ENCODE results near the gene DGKH.

The DGKH gene

DNA sequence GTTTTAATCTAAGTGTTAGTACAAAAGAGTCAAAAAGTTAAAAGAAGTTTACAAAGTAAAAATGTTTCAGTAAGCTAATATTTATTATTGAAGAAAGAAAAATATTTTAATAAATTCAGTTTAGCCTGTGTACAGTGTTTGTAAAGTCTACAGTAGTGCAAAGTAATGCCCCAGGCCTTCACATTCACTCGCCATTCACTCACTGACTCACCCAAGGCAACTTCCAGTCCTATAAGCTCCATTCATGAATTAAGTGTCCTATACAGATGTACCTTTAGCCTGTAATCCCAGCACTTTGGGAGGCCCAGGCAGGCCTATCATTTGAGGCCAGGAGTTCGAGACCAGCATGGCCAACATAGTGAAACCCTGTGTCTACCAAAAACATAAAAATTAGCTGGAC, 199.4 kb downstream of the DGKH start:
- Histone ChIP-seq H3K27me3 (ENCODE audit: insufficient read depth, low read length) (no peaks in the 10 kb centered on the region), H3F3A (ENCODE audit: insufficient read depth, low read length) (no peaks in the 10 kb centered on the region), H3K4me2 (ENCODE audit: low read length) (no peak overlapping the region), H3K4me3 (ENCODE audit: low read depth, low read length, poor library complexity, severe bottlenecking) (no peak overlapping the region), H2AFZ (ENCODE audit: low read length) (no peak overlapping the region), H3K9ac (ENCODE audit: low read length) (no peak overlapping the region), H3K9me2 (ENCODE audit: low read depth, low read length) (no peaks in the 10 kb centered on the region), H3K9me3 (ENCODE audit: low read length) (no peaks in the 10 kb centered on the region), H3K36me3 (ENCODE audit: insufficient read depth, low read length) (no peaks in the 10 kb centered on the region), H3K4me1 (ENCODE audit: insufficient read depth, low read length, severe bottlenecking) (no peaks in the 10 kb centered on the region), H4K20me1 (ENCODE audit: insufficient read depth, low read length) (no peaks in the 10 kb centered on the region), H3K79me2 (ENCODE audit: insufficient read depth, low read length) (no peaks in the 10 kb centered on the region), H3K27ac (ENCODE audit: low read depth, low read length, poor library complexity, severe bottlenecking) (no peak overlapping the region)
- TF ChIP-seq, protein P1, sequence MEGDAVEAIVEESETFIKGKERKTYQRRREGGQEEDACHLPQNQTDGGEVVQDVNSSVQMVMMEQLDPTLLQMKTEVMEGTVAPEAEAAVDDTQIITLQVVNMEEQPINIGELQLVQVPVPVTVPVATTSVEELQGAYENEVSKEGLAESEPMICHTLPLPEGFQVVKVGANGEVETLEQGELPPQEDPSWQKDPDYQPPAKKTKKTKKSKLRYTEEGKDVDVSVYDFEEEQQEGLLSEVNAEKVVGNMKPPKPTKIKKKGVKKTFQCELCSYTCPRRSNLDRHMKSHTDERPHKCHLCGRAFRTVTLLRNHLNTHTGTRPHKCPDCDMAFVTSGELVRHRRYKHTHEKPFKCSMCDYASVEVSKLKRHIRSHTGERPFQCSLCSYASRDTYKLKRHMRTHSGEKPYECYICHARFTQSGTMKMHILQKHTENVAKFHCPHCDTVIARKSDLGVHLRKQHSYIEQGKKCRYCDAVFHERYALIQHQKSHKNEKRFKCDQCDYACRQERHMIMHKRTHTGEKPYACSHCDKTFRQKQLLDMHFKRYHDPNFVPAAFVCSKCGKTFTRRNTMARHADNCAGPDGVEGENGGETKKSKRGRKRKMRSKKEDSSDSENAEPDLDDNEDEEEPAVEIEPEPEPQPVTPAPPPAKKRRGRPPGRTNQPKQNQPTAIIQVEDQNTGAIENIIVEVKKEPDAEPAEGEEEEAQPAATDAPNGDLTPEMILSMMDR (IDR thresholded peaks at IDR 0.05; ENCODE audit: low read length) = no peak
- no peak for TF ChIP-seq EZH2 (IDR thresholded peaks at IDR 0.05; ENCODE audit: borderline replicate concordance, low read length)

DNA sequence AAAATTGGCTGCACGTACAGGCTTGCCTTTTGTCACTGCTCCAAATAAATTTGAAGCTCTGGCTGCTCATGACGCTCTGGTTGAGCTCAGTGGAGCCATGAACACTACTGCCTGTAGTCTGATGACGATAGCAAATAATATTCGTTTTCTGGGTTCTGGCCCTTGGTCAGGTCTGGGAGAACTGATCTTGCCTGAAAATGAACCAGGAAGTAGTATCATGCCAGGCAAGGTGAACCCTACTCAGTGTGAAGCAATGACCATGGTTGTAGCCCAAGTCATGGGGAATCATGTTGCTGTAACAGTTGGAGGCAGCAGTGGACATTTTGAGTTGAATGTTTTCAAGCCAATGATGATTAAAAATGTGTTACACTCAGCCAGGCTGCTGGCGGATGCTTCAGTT, 207.4 kb downstream of the DGKH start:
- no peaks in the 10 kb centered on the region for H3K79me2 ChIP-seq (ENCODE audit: insufficient read depth, low read length)
- no peaks in the 10 kb centered on the region for H3K4me1 ChIP-seq (ENCODE audit: insufficient read depth, low read length, severe bottlenecking)
- no peaks in the 10 kb centered on the region for H3K9me2 ChIP-seq (ENCODE audit: low read depth, low read length)
- no peak overlapping the region for H3K9ac ChIP-seq (ENCODE audit: low read length)
- TF ChIP-seq, protein P1 (IDR thresholded peaks at IDR 0.05; ENCODE audit: low read length) = no peak
- no peak for TF ChIP-seq EZH2 (IDR thresholded peaks at IDR 0.05; ENCODE audit: borderline replicate concordance, low read length)
- no peak overlapping the region for H2AFZ ChIP-seq (ENCODE audit: low read length)
- no peak overlapping the region for H3K4me3 ChIP-seq (ENCODE audit: low read depth, low read length, poor library complexity, severe bottlenecking)
- no peaks in the 10 kb centered on the region for H3K36me3 ChIP-seq (ENCODE audit: insufficient read depth, low read length)
- no peaks in the 10 kb centered on the region for H4K20me1 ChIP-seq (ENCODE audit: insufficient read depth, low read length)
- H3K27ac ChIP-seq (ENCODE audit: low read depth, low read length, poor library complexity, severe bottlenecking) = no peak overlapping the region
- no peaks in the 10 kb centered on the region for H3K27me3 ChIP-seq (ENCODE audit: insufficient read depth, low read length)
- no peak overlapping the region for H3K4me2 ChIP-seq (ENCODE audit: low read length)
- no peaks in the 10 kb centered on the region for H3F3A ChIP-seq (ENCODE audit: insufficient read depth, low read length)
- H3K9me3 ChIP-seq (ENCODE audit: low read length) = no peaks in the 10 kb centered on the region

DNA sequence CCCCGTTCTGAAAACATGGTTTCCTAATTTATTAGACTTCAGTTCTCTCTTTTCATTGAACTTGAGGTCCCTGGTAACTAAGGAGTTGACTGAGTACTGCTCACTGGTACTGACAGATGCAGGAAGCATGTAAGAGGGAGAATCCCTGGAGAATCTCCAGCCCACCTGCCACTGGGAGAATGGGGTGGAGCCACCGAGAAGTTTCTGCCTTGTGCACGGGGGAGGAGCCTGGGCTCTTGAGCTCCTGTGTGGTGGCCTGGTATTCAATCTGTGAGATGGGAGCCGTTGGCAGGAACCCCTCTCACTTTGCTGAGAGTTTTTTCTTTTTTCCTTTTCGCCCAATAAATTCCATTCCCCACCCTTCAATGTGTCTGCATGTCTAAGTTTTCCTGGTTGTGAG, 210.3 kb downstream of the DGKH start:
- 0 out of 2 replicates have a peak, but pooled peaks cover 2% of the 10 kb centered on the region for H3K9me3 ChIP-seq (ENCODE audit: low read length)

More for the DNA sequence above, 210.3 kb downstream of the DGKH start:
- no peaks in the 10 kb centered on the region for H3F3A ChIP-seq (ENCODE audit: insufficient read depth, low read length)
- H2AFZ ChIP-seq (ENCODE audit: low read length) = no peak overlapping the region
- H3K27ac ChIP-seq (ENCODE audit: low read depth, low read length, poor library complexity, severe bottlenecking) = no peak overlapping the region
- H3K4me1 ChIP-seq (ENCODE audit: insufficient read depth, low read length, severe bottlenecking) = no peaks in the 10 kb centered on the region
- H3K36me3 ChIP-seq (ENCODE audit: insufficient read depth, low read length) = no peaks in the 10 kb centered on the region
- H4K20me1 ChIP-seq (ENCODE audit: insufficient read depth, low read length) = no peaks in the 10 kb centered on the region
- no peaks in the 10 kb centered on the region for H3K79me2 ChIP-seq (ENCODE audit: insufficient read depth, low read length)
- H3K4me2 ChIP-seq (ENCODE audit: low read length) = no peak overlapping the region
- H3K4me3 ChIP-seq (ENCODE audit: low read depth, low read length, poor library complexity, severe bottlenecking) = no peak overlapping the region
- no peaks in the 10 kb centered on the region for H3K27me3 ChIP-seq (ENCODE audit: insufficient read depth, low read length)
- H3K9me2 ChIP-seq (ENCODE audit: low read depth, low read length) = no peaks in the 10 kb centered on the region
- H3K9ac ChIP-seq (ENCODE audit: low read length) = no peak overlapping the region
- TF ChIP-seq, protein P1 (IDR thresholded peaks at IDR 0.05; ENCODE audit: low read length) = no peak
- no peak for TF ChIP-seq EZH2 (IDR thresholded peaks at IDR 0.05; ENCODE audit: borderline replicate concordance, low read length)
